H9 (cell line): Measurements from ENCODE around the gene VAV2. TPM values are rescaled to one million over a fixed set of nuclear protein-coding genes. Genes with fewer than 3 reads are reported as not detected.
A peak's percentile ranks its signal among the peaks of the same experiment; 100 is the strongest.

Experiments used
- DNase-seq: peaks from one replicate; pipeline ENCODE4 v3.0.0-alpha.2; 2017
- H2AFZ ChIP-seq: one replicate; pipeline ENCODE4 v1.6.1; 2013; ENCODE audit warnings: mild to moderate bottlenecking, low read length, control low read depth, moderate library complexity
- H2AK5ac ChIP-seq: 2 replicates; pipeline ENCODE4 v1.6.1; 2013; ENCODE audit warnings: low read length, control low read depth, mixed read lengths; ENCODE audit not compliant: insufficient read length
- H2BK120ac ChIP-seq: one replicate; pipeline ENCODE4 v1.6.1; 2013; ENCODE audit warnings: low read depth, mild to moderate bottlenecking, low read length, control low read depth, inconsistent platforms; ENCODE audit not compliant: poor library complexity, severe bottlenecking
- H2BK12ac ChIP-seq: 2 replicates; pipeline ENCODE4 v1.6.1; 2013; ENCODE audit warnings: low read length, control low read depth, mixed read lengths, low read depth; ENCODE audit not compliant: insufficient read length
- H2BK15ac ChIP-seq: 2 replicates; pipeline ENCODE4 v1.6.1; 2013; ENCODE audit warnings: low read depth, low read length, control low read depth
- H2BK20ac ChIP-seq: one replicate; pipeline ENCODE4 v1.6.1; 2013; ENCODE audit warnings: low read depth, mild to moderate bottlenecking, low read length, control low read depth, inconsistent platforms; ENCODE audit not compliant: poor library complexity, severe bottlenecking
- H2BK5ac ChIP-seq: 2 replicates; pipeline ENCODE4 v1.6.1; 2013; ENCODE audit warnings: low read length, control low read depth, mixed read lengths; ENCODE audit not compliant: insufficient read length
- H3K14ac ChIP-seq: 2 replicates; pipeline ENCODE4 v1.6.1; 2013; ENCODE audit warnings: low read length, control low read depth; ENCODE audit not compliant: insufficient read depth
- H3K18ac ChIP-seq: 2 replicates; pipeline ENCODE4 v1.6.1; 2013; ENCODE audit warnings: low read depth, mild to moderate bottlenecking, mixed read lengths, low read length, control low read depth; ENCODE audit not compliant: insufficient read length
- H3K23ac ChIP-seq: 2 replicates; pipeline ENCODE4 v1.6.1; 2013; ENCODE audit warnings: low read length, control low read depth, mixed read lengths, low read depth; ENCODE audit not compliant: insufficient read length
- H3K23me2 ChIP-seq: 2 replicates; pipeline ENCODE4 v1.6.1; 2013; ENCODE audit warnings: low read depth, mild to moderate bottlenecking, mixed read lengths, low read length, control low read depth; ENCODE audit not compliant: insufficient read length, poor library complexity, severe bottlenecking
- H3K27ac ChIP-seq: 2 replicates; pipeline ENCODE4 v1.5.1; 2013; ENCODE audit warnings: low read length, control low read depth, mixed read lengths, low read depth; ENCODE audit not compliant: insufficient read length
- H3K27me3 ChIP-seq: 2 replicates; pipeline ENCODE4 v1.6.1; 2013; ENCODE audit warnings: low read length, control low read depth, inconsistent platforms; ENCODE audit not compliant: insufficient read depth
- H3K4ac ChIP-seq: 2 replicates; pipeline ENCODE4 v1.6.1; 2013; ENCODE audit warnings: low read depth, mild to moderate bottlenecking, control low read depth, inconsistent platforms, low read length, moderate library complexity
- H3K4me1 ChIP-seq: 2 replicates; pipeline ENCODE4 v1.6.1; 2013; ENCODE audit warnings: low read length, control low read depth, inconsistent platforms; ENCODE audit not compliant: insufficient read depth
- H3K4me2 ChIP-seq: 2 replicates; pipeline ENCODE4 v1.6.1; 2013; ENCODE audit warnings: low read length, control low read depth, mixed read lengths; ENCODE audit not compliant: insufficient read length, insufficient read depth
- H3K56ac ChIP-seq: 2 replicates; pipeline ENCODE4 v1.6.1; 2013; ENCODE audit warnings: low read depth, mild to moderate bottlenecking, mixed read lengths, low read length, control low read depth; ENCODE audit not compliant: insufficient read length
- H3K79me1 ChIP-seq: 2 replicates; pipeline ENCODE4 v1.6.1; 2013; ENCODE audit warnings: low read depth, mild to moderate bottlenecking, moderate library complexity, low read length, control low read depth, inconsistent platforms; ENCODE audit not compliant: insufficient read depth, poor library complexity, severe bottlenecking
- H3K79me2 ChIP-seq: 2 replicates; pipeline ENCODE4 v1.6.1; 2013; ENCODE audit warnings: low read length, control low read depth, inconsistent platforms; ENCODE audit not compliant: insufficient read depth
- H3K9ac ChIP-seq: 2 replicates; pipeline ENCODE4 v1.6.1; 2013; ENCODE audit warnings: low read length, control low read depth, mixed read lengths; ENCODE audit not compliant: insufficient read length; ENCODE audit errors: extremely low read depth
- H3K9me3 ChIP-seq: one replicate; pipeline ENCODE4 v1.6.1; 2013; ENCODE audit warnings: low read depth, low read length, inconsistent platforms; ENCODE audit not compliant: control insufficient read depth
- H3T11ph ChIP-seq: one replicate; pipeline ENCODE4 v1.6.1; 2013; ENCODE audit warnings: mild to moderate bottlenecking, low read length, control low read depth, inconsistent platforms
- H4K20me1 ChIP-seq: one replicate; pipeline ENCODE4 v1.6.1; 2013; ENCODE audit not compliant: control insufficient read depth, insufficient read length, insufficient read depth
- H4K5ac ChIP-seq: 2 replicates; pipeline ENCODE4 v1.6.1; 2013; ENCODE audit warnings: low read depth, mild to moderate bottlenecking, mixed read lengths, low read length, control low read depth; ENCODE audit not compliant: insufficient read length
- H4K8ac ChIP-seq: replicated peaks from 2 replicates; pipeline ENCODE4 v1.6.1; 2013; ENCODE audit warnings: low read length, control low read depth, mixed read lengths, low read depth; ENCODE audit not compliant: insufficient read length
- H4K91ac ChIP-seq: 2 replicates; pipeline ENCODE4 v1.6.1; 2013; ENCODE audit warnings: low read depth, mild to moderate bottlenecking, moderate library complexity, mixed read lengths, low read length, control low read depth; ENCODE audit not compliant: insufficient read length
- H3K27ac Mint-ChIP-seq, 3 experiments: 2 replicates in 2 of 3; 3 replicates in 1 of 3; pipeline ENCODE4 v1.8.0; 2020 to 2021; ENCODE audit warnings: mixed read lengths in 3 of 3, mild to moderate bottlenecking in 1 of 3, moderate library complexity in 1 of 3
- H3K27me3 Mint-ChIP-seq: 2 replicates; pipeline ENCODE4 v1.8.0; 2021; ENCODE audit warnings: low read depth, mild to moderate bottlenecking, moderate library complexity, mixed read lengths
- H3K36me3 Mint-ChIP-seq, 3 experiments: 2 replicates in 2 of 3; 3 replicates in 1 of 3; pipeline ENCODE4 v1.8.0; 2020 to 2021; ENCODE audit warnings: low read depth in 3 of 3, mixed read lengths in 3 of 3; ENCODE audit not compliant: insufficient read depth in 1 of 3
- H3K4me1 Mint-ChIP-seq, 2 experiments: 2 replicates each; pipeline ENCODE4 v1.8.0; 2020; ENCODE audit warnings: mixed read lengths in 2 of 2
- H3K4me3 Mint-ChIP-seq, 2 experiments: 2 replicates in 1 of 2; 3 replicates in 1 of 2; pipeline ENCODE4 v1.8.0; 2020 to 2021; ENCODE audit warnings: mild to moderate bottlenecking in 2 of 2, mixed read lengths in 2 of 2, moderate library complexity in 1 of 2
- H3K9me3 Mint-ChIP-seq, 2 experiments: 2 replicates in 1 of 2; 3 replicates in 1 of 2; pipeline ENCODE4 v1.8.0; 2020; ENCODE audit warnings: mild to moderate bottlenecking in 2 of 2, mixed read lengths in 2 of 2, moderate library complexity in 1 of 2
- CTCF ChIP-seq: fragments of 200-600 bp; sonication (generic); conservative IDR thresholded peaks from 3 replicates; pipeline ENCODE4 v1.8.0; 2021; ENCODE audit warnings: antibody characterized with exemption, mild to moderate bottlenecking
- WGBS: extraction: QIAGEN DNeasy Blood & Tissue Kit; methylation state at CpG from one replicate; pipeline ENCODE4 v1.1.7; 2013; ENCODE audit warnings: missing lambda C conversion rate, low lambda C conversion rate, mixed read lengths; ENCODE audit not compliant: insufficient read length; ENCODE audit errors: extremely low coverage; 5-methylcytosine and 5-hydroxymethylcytosine counted together
- total RNA-seq: library from RNA; stranded (reverse); gene quantifications from 2 replicates; pipeline ENCODE4 v1.2.1, GENCODE V29; 2021

Gene VAV2
- total RNA-seq, 1 experiment from 2014 or later = 58.7 TPM

- H3K4me3 Mint-ChIP-seq = peak overlapping the region; percentile 77 to 82
- Histone ChIP-seq H3K27ac (no peak overlapping the region), H3K23ac (no peak overlapping the region), H4K5ac (no peak overlapping the region), H2BK12ac (no peak overlapping the region), H3K9me3 (no peaks in the 10 kb centered on the region), H3K27me3 (no peaks in the 10 kb centered on the region), H4K8ac (no peak overlapping the region), H3K4me1 (no peaks in the 10 kb centered on the region), H2AFZ (no peak overlapping the region), H3K56ac (no peak overlapping the region), H2BK15ac (no peak overlapping the region), H3K4me2 (peak overlapping the region; percentile 73), H2BK20ac (no peak overlapping the region), H3T11ph (no peak overlapping the region), H2BK120ac (no peak overlapping the region), H4K20me1 (no peaks in the 10 kb centered on the region), H3K18ac (no peak overlapping the region), H3K79me1 (no peaks in the 10 kb centered on the region), H3K79me2 (no peaks in the 10 kb centered on the region), H2AK5ac (no peak overlapping the region), H2BK5ac (no peak overlapping the region), H3K9ac (no peak overlapping the region), H4K91ac (no peak overlapping the region), H3K14ac (no peak overlapping the region), H3K4ac (no peak overlapping the region), H3K23me2 (peaks cover 5% of the 10 kb centered on the region)
- no CpG with 5 or more reads among the region's 18 CpGs for WGBS
- H3K36me3 Mint-ChIP-seq = peaks cover 0 to 18% (median 17%) of the 10 kb centered on the region in 3 experiments; a peak in 5 of 7 replicates
- peaks cover 11 to 17% of the 10 kb centered on the region in 2 experiments for H3K4me1 Mint-ChIP-seq
- no peaks in the 10 kb centered on the region for H3K9me3 Mint-ChIP-seq
- no peak for DNase-seq
- no peak for TF ChIP-seq CTCF
- peaks cover 2% of the 10 kb centered on the region for H3K27me3 Mint-ChIP-seq
- no peak overlapping the region; a peak in 1 of 7 replicates for H3K27ac Mint-ChIP-seq
These were observed 34.5 kb upstream of the VAV2 start for GRCh38 chr9:134026581-134026980.
